HepG2 (cell line): ENCODE data around the gene ZDHHC14. TPM values are rescaled to one million over a fixed set of nuclear protein-coding genes. Genes with fewer than 3 reads are reported as not detected.

Experiments
- ATAC-seq: fragments of 200-7000 bp; cut with Tn5 transposase; 3 replicates; pipeline ENCODE4 v1.9.1; 2020; ENCODE audit warnings: mild to moderate bottlenecking, moderate library complexity
- BruUV-seq: library from RNA; stranded (reverse); fragments of 400-500 nt; replicated peaks from 2 replicates; lab custom pipeline; 2021; lab: Mats Ljungman, UMichigan
- CTCF ChIA-PET: fragments of 300-600 bp; formaldehyde crosslinking; extraction: SDS; loops from one replicate; lab custom pipeline; 2021; ENCODE audit warnings: low total read pairs, inconsistent platforms, low intra/inter-chr PET ratio; lab: Yijun Ruan, JAX
- POLR2A ChIA-PET: fragments of 350-600 bp; sonication (Branson Sonifier 250); formaldehyde crosslinking; loops from one replicate; lab custom pipeline; 2020; ENCODE audit warnings: antibody characterized with exemption, inconsistent platforms; lab: Yijun Ruan, JAX
- DNase-seq: peaks from one replicate; pipeline ENCODE4 v3.0.0-alpha.2; 2015; ENCODE audit warnings: low spot score
- FAIRE-seq: peaks from 3 replicates; lab custom pipeline; 2011; peaks lifted over from hg19 to GRCh38; lab: Jason Lieb, UNC
- H2AFZ ChIP-seq: one replicate; pipeline ENCODE4 v1.6.1; 2011; ENCODE audit warnings: low read length, inconsistent platforms
- H3K27ac ChIP-seq: fragments of 300-600 bp; 3 replicates; pipeline ENCODE4 v1.8.0; 2011; ENCODE audit warnings: mixed run types, mild to moderate bottlenecking, mixed read lengths, low read length, inconsistent platforms; ENCODE audit not compliant: insufficient read depth; ENCODE audit errors: extremely low read length
- H3K27me3 ChIP-seq, 2 experiments: fragments of 200-600 bp in 1 of 2; 2 replicates in 1 of 2; 3 replicates in 1 of 2; pipeline versions ENCODE4 v1.6.0 to v1.8.0; 2011; ENCODE audit warnings: low read length in 2 of 2, mild to moderate bottlenecking in 2 of 2, moderate library complexity in 2 of 2, inconsistent platforms in 1 of 2; ENCODE audit not compliant: insufficient read depth in 2 of 2, control insufficient read depth in 1 of 2
- H3K36me3 ChIP-seq, 2 experiments: fragments of 200-600 bp in 1 of 2; replicated peaks in 1 of 2; 2 replicates in 1 of 2; 3 replicates in 1 of 2; pipeline versions ENCODE4 v1.5.1 to v1.8.0; 2011; ENCODE audit warnings: low read length in 2 of 2, inconsistent platforms in 1 of 2; ENCODE audit not compliant: insufficient read depth in 2 of 2, control insufficient read depth in 1 of 2
- H3K4me1 ChIP-seq: 2 replicates; pipeline ENCODE4 v1.5.1; 2012; ENCODE audit warnings: low read length, inconsistent platforms; ENCODE audit not compliant: insufficient read depth
- H3K4me2 ChIP-seq: 2 replicates; pipeline ENCODE4 v1.6.0; 2011; ENCODE audit warnings: low read depth, low read length, inconsistent platforms
- H3K4me3 ChIP-seq, 3 experiments: fragments of 200-600 bp in 1 of 3; sonication (generic), shearing (Covaris generic) in 1 of 3; replicated peaks in 1 of 3; 2 replicates each; pipeline ENCODE4 v1.5.1; 2011 to 2016; ENCODE audit warnings: low read length in 3 of 3, inconsistent platforms in 2 of 3, low read depth in 2 of 3, mild to moderate bottlenecking in 2 of 3, control low read depth in 1 of 3, mixed read lengths in 1 of 3; ENCODE audit not compliant: insufficient read depth in 1 of 3
- H3K79me2 ChIP-seq: one replicate; pipeline ENCODE4 v1.6.1; 2011; ENCODE audit warnings: low read length, inconsistent platforms; ENCODE audit not compliant: insufficient read depth
- H3K9ac ChIP-seq: 2 replicates; pipeline ENCODE4 v1.6.0; 2011; ENCODE audit warnings: mild to moderate bottlenecking, low read depth, low read length, inconsistent platforms; ENCODE audit not compliant: insufficient read depth
- H3K9me3 ChIP-seq: 2 replicates; pipeline ENCODE4 v1.5.1; 2012; ENCODE audit warnings: mild to moderate bottlenecking, low read length
- H4K20me1 ChIP-seq: 2 replicates; pipeline ENCODE4 v1.6.0; 2011; ENCODE audit warnings: inconsistent platforms, mild to moderate bottlenecking, low read length, moderate library complexity; ENCODE audit not compliant: insufficient read depth
- MXD4 ChIP-seq: IDR thresholded peaks from 2 replicates; pipeline ENCODE4 v1.6.1; 2016; ENCODE audit warnings: mild to moderate bottlenecking, missing biosample characterization, missing genetic modification reagents
- NFIC ChIP-seq: IDR thresholded peaks from 2 replicates; pipeline ENCODE4 v1.6.1; 2012; ENCODE audit warnings: mild to moderate bottlenecking, low read length, inconsistent platforms
- SSRP1 ChIP-seq: IDR thresholded peaks from 2 replicates; pipeline ENCODE4 v1.6.1; 2016; ENCODE audit warnings: control low read depth
- STAT5B ChIP-seq: sonication (generic); formaldehyde crosslinking; IDR thresholded peaks from 2 replicates; pipeline ENCODE4 v1.4.0; 2020; ENCODE audit warnings: missing genetic modification reagents
- TBX3 ChIP-seq: fragments of 450-650 bp; IDR thresholded peaks from 2 replicates; pipeline ENCODE4 v1.6.1; 2017; ENCODE audit warnings: antibody characterized with exemption, mild to moderate bottlenecking, inconsistent platforms, borderline replicate concordance
- ZBTB3 ChIP-seq: sonication (generic); formaldehyde crosslinking; IDR thresholded peaks from 2 replicates; pipeline ENCODE4 v1.4.0; 2020; ENCODE audit warnings: low read depth, mild to moderate bottlenecking, moderate library complexity, missing genetic modification reagents, borderline replicate concordance
- ZBTB38 ChIP-seq: sonication (generic); formaldehyde crosslinking; IDR thresholded peaks from 2 replicates; pipeline ENCODE4 v1.5.1; 2020; ENCODE audit warnings: mild to moderate bottlenecking, missing genetic modification reagents
- ZNF598 ChIP-seq: sonication (generic); formaldehyde crosslinking; IDR thresholded peaks from 2 replicates; pipeline ENCODE4 v1.5.1; 2020; ENCODE audit warnings: mild to moderate bottlenecking, missing genetic modification reagents, borderline replicate concordance
- ZNF850 ChIP-seq: sonication (generic); formaldehyde crosslinking; conservative IDR thresholded peaks from 2 replicates; pipeline ENCODE4 v1.9.0; 2021; ENCODE audit warnings: mild to moderate bottlenecking, missing genetic modification reagents
- ZNF891 ChIP-seq: sonication (generic); formaldehyde crosslinking; IDR thresholded peaks from 2 replicates; pipeline ENCODE4 v1.5.0; 2020; ENCODE audit warnings: mild to moderate bottlenecking, missing genetic modification reagents
- ZZZ3 ChIP-seq: sonication (generic); formaldehyde crosslinking; IDR thresholded peaks from 2 replicates; pipeline ENCODE4 v1.4.0; 2020; ENCODE audit warnings: missing genetic modification reagents, mild to moderate bottlenecking, borderline replicate concordance
- WGBS: methylation state at CpG from one replicate; pipeline ENCODE4 v1.1.6; 2017; ENCODE audit warnings: low lambda C conversion rate; 5-methylcytosine and 5-hydroxymethylcytosine counted together
- in situ Hi-C: cut with HindIII; loops from 2 replicates; pipeline ENCODE4 v1.10.0; 2017; ENCODE audit warnings: low pct_unique_long_range_greater_than_20kb; ENCODE audit not compliant: extremely low pct_ligation_motif_present
- intact Hi-C: fragments of 100-400 bp; cut with micrococcal nuclease; formaldehyde crosslinking; loops from one replicate; pipeline ENCODE4 v1.10.0; 2022; ENCODE audit not compliant: unreplicated experiment
- polyA plus RNA-seq, 8 experiments: library from polyadenylated mRNA; depleted of rRNA in 3 of 8; stranded (reverse) in 7 of 8; unstranded in 1 of 8; fragments of >200 nt; fragmentation: Illumina TruSeq in 4 of 8; extraction: Trizol in 4 of 8; gene quantifications; 2 replicates each; pipeline versions ENCODE4 v1.2.1 to v1.2.3, GENCODE V29; 2011 to 2016; ENCODE audit warnings: low read depth in 4 of 8, missing spikeins in 1 of 8, mixed read lengths in 1 of 8; ENCODE audit not compliant: insufficient read depth in 1 of 8
- total RNA-seq, 5 experiments: library from RNA; depleted of rRNA; stranded (reverse); fragments of >200 nt; fragmentation: Illumina TruSeq; extraction: Trizol; gene quantifications; 2 replicates each; pipeline ENCODE4 v1.2.3, GENCODE V29; 2016; ENCODE audit warnings: low read depth in 1 of 5
- TF ChIP-seq, protein P1 (sequence below): sonication (generic); formaldehyde crosslinking; IDR thresholded peaks from 2 replicates; pipeline ENCODE4 v1.5.0; 2020; ENCODE audit warnings: missing genetic modification reagents
- TF ChIP-seq, protein P2 (sequence below): IDR thresholded peaks from 2 replicates; pipeline ENCODE4 v1.6.1; 2016; ENCODE audit warnings: low read depth, control low read depth
- TF ChIP-seq, protein P3 (sequence below): sonication (generic); formaldehyde crosslinking; IDR thresholded peaks from 2 replicates; pipeline ENCODE4 v1.4.0; 2020; ENCODE audit warnings: mild to moderate bottlenecking, low read depth, missing genetic modification reagents
- TF ChIP-seq, protein P4 (sequence below), 2 experiments: sonication (generic) in 1 of 2; formaldehyde crosslinking in 1 of 2; IDR thresholded peaks; 2 replicates each; pipeline versions ENCODE4 v1.6.1 to v1.9.0; 2014 to 2022; ENCODE audit warnings: antibody characterized with exemption in 1 of 2, borderline replicate concordance in 1 of 2, inconsistent platforms in 1 of 2, low read depth in 1 of 2, missing genetic modification reagents in 1 of 2

The ZDHHC14 gene
- total and polyA plus RNA-seq, 2 of the 13 experiments (the other 11 are each of a cell fraction or from before 2014, with no cell fraction given) = 3.7 to 9.5 TPM

DNA sequence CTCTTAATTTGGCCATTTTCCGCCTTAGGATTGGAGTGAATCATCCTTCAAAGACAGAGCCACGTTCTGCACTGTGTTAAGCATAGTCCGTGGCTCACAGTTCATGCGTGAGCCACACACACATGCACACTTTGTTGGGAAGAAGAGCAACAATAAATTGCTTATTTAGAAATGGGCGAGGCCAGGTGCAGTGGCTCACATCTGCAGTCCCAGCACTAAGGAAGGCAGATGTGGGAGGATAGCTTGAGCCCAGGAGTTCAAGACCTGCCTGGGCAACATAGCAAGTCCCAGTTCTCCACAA lies 131.3 kb downstream of the ZDHHC14 start:
- Histone ChIP-seq H2AFZ (no peak overlapping the region), H3K36me3 (no peaks in the 10 kb centered on the region), H3K79me2 (no peaks in the 10 kb centered on the region), H3K4me2 (no peak overlapping the region), H3K4me3 (no peak overlapping the region), H3K27ac (no peak overlapping the region), H4K20me1 (no peaks in the 10 kb centered on the region), H3K4me1 (peaks cover 58% of the 10 kb centered on the region), H3K9ac (no peak overlapping the region), H3K9me3 (no peaks in the 10 kb centered on the region), H3K27me3 (no peaks in the 10 kb centered on the region)
- 84% methylated on average over 5 of the region's 5 CpGs for WGBS
- CTCF ChIA-PET = no interaction called here
- no TSS peak for BruUV-seq
- FAIRE-seq = no peak
- ATAC-seq = no peak
- intact Hi-C loops (loop anchor here (2.0 kb wide), 1 partner anchor 18 kb away; no protein-coding TSS in a partner anchor), in situ Hi-C loops (no loop called here)
- no peak for DNase-seq
- POLR2A ChIA-PET = interaction anchor here (1.0 to 11.0 kb wide), 2 partner anchors 20 to 189 kb away, joined by 3 to 186 read pairs; partner anchors contain the start of gene TMEM242
- 0 out of 2 replicates have a peak, but pooled peaks have one; percentile 38 for TF ChIP-seq ZBTB3 (CRISPR knock-in tag)
- TF ChIP-seq, protein P1, sequence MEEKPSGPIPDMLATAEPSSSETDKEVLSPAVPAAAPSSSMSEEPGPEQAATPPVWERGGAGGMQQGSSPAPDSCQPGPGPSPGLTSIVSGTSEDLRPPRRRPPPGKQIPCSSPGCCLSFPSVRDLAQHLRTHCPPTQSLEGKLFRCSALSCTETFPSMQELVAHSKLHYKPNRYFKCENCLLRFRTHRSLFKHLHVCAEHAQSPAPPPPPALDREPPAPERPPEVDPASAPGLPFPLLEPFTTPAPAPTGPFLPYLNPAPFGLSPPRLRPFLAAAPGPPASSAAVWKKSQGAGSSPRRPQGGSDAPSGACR (CRISPR knock-in tag) = 0 out of 2 replicates have a peak, but pooled peaks have one; percentile 59
- TF ChIP-seq ZNF850 (CRISPR knock-in tag) = no peak
- no peak for TF ChIP-seq SSRP1 (CRISPR knock-in tag)
- peak; percentile 58; the same call in 1 of the 2 replicates for TF ChIP-seq ZNF598 (CRISPR knock-in tag)
- no peak for TF ChIP-seq TBX3
- TF ChIP-seq, protein P2, sequence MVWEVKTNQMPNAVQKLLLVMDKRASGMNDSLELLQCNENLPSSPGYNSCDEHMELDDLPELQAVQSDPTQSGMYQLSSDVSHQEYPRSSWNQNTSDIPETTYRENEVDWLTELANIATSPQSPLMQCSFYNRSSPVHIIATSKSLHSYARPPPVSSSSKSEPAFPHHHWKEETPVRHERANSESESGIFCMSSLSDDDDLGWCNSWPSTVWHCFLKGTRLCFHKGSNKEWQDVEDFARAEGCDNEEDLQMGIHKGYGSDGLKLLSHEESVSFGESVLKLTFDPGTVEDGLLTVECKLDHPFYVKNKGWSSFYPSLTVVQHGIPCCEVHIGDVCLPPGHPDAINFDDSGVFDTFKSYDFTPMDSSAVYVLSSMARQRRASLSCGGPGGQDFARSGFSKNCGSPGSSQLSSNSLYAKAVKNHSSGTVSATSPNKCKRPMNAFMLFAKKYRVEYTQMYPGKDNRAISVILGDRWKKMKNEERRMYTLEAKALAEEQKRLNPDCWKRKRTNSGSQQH (CRISPR knock-in tag) = no peak
- no peak for TF ChIP-seq STAT5B (CRISPR knock-in tag)
- no peak for TF ChIP-seq ZZZ3
- no peak for TF ChIP-seq MXD4 (CRISPR knock-in tag)
- TF ChIP-seq, protein P3, sequence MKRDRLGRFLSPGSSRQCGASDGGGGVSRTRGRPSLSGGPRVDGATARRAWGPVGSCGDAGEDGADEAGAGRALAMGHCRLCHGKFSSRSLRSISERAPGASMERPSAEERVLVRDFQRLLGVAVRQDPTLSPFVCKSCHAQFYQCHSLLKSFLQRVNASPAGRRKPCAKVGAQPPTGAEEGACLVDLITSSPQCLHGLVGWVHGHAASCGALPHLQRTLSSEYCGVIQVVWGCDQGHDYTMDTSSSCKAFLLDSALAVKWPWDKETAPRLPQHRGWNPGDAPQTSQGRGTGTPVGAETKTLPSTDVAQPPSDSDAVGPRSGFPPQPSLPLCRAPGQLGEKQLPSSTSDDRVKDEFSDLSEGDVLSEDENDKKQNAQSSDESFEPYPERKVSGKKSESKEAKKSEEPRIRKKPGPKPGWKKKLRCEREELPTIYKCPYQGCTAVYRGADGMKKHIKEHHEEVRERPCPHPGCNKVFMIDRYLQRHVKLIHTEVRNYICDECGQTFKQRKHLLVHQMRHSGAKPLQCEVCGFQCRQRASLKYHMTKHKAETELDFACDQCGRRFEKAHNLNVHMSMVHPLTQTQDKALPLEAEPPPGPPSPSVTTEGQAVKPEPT (CRISPR knock-in tag) = no peak
- TF ChIP-seq, protein P4, sequence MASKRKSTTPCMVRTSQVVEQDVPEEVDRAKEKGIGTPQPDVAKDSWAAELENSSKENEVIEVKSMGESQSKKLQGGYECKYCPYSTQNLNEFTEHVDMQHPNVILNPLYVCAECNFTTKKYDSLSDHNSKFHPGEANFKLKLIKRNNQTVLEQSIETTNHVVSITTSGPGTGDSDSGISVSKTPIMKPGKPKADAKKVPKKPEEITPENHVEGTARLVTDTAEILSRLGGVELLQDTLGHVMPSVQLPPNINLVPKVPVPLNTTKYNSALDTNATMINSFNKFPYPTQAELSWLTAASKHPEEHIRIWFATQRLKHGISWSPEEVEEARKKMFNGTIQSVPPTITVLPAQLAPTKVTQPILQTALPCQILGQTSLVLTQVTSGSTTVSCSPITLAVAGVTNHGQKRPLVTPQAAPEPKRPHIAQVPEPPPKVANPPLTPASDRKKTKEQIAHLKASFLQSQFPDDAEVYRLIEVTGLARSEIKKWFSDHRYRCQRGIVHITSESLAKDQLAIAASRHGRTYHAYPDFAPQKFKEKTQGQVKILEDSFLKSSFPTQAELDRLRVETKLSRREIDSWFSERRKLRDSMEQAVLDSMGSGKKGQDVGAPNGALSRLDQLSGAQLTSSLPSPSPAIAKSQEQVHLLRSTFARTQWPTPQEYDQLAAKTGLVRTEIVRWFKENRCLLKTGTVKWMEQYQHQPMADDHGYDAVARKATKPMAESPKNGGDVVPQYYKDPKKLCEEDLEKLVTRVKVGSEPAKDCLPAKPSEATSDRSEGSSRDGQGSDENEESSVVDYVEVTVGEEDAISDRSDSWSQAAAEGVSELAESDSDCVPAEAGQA (IDR thresholded peaks at IDR 0.05; ENCODE audit: low read depth) = no peak
- TF ChIP-seq, protein P4 (CRISPR knock-in tag; IDR thresholded peaks at IDR 0.05; ENCODE audit: borderline replicate concordance) = no peak
- TF ChIP-seq NFIC = no peak
- 0 out of 2 replicates have a peak, but pooled peaks have one; percentile 31 for TF ChIP-seq ZNF891
- peak; percentile 73; the same call in 1 of the 2 replicates for TF ChIP-seq ZBTB38 (CRISPR knock-in tag)
